HG02623 (cell line): ENCODE results near the gene MYOM3.

ENCODE experiments used
- ATAC-seq: cut with Tn5 transposase; IDR thresholded peaks from one replicate; pipeline ENCODE4 v1.9.1; 2021; ENCODE audit warnings: moderate library complexity; ENCODE audit not compliant: unreplicated experiment

MYOM3 gene

GRCh38 chr1:24111996-24112779 lies at the start of gene MYOM3:
Gene MYOM3 (minus strand): TSS chr1:24112135. CDS start chr1:24108636, 3,499 bp downstream.
- ATAC-seq = no peak

- ATAC-seq = no peak
These were observed 49.3 kb upstream of the MYOM3 start for GRCh38 chr1:24161270-24161669.

- ATAC-seq = no peak
These were observed 47.4 kb upstream of the MYOM3 start for GRCh38 chr1:24159366-24159765.

GRCh38 chr1:24157918-24158481 lies 46.1 kb upstream of the MYOM3 start:
- ATAC-seq = no peak

- ATAC-seq = no peak
These were observed 44.8 kb upstream of the MYOM3 start for GRCh38 chr1:24156542-24157260.

- no peak for ATAC-seq
These were observed 43.3 kb upstream of the MYOM3 start for GRCh38 chr1:24155011-24155782.

- ATAC-seq = no peak
These were observed 42.3 kb upstream of the MYOM3 start for GRCh38 chr1:24154215-24154614.

- no peak for ATAC-seq
These were observed 40.9 kb upstream of the MYOM3 start for GRCh38 chr1:24152631-24153494.

GRCh38 chr1:24151175-24151533 lies 39.2 kb upstream of the MYOM3 start:
- no peak for ATAC-seq

GRCh38 chr1:24150234-24151174 lies 38.6 kb upstream of the MYOM3 start:
- no peak for ATAC-seq

GRCh38 chr1:24149866-24150233 lies 37.9 kb upstream of the MYOM3 start:
- no peak for ATAC-seq

- ATAC-seq = no peak
These were observed 35.9 kb upstream of the MYOM3 start for GRCh38 chr1:24147816-24148215.

- no peak for ATAC-seq
These were observed 35.3 kb upstream of the MYOM3 start for GRCh38 chr1:24147194-24147593.

GRCh38 chr1:24142546-24143534 lies 30.9 kb upstream of the MYOM3 start, which contains the start of gene IL22RA1:
Gene IL22RA1 (minus strand): TSS chr1:24143140. CDS start chr1:24143082, 58 bp downstream.
- ATAC-seq = no peak

- ATAC-seq = no peak
These were observed 29.5 kb upstream of the MYOM3 start for GRCh38 chr1:24141311-24141997.

- ATAC-seq = no peak
These were observed 28.8 kb upstream of the MYOM3 start for GRCh38 chr1:24140741-24141181.

- no peak for ATAC-seq
These were observed 28.0 kb upstream of the MYOM3 start for GRCh38 chr1:24139841-24140425.
